ENCODE data around the gene PHKB.
A peak's percentile ranks its signal among the peaks of the same experiment; 100 is the strongest.

PHKB gene

GRCh38 chr16:47729701-47730100 is 268.6 kb downstream of the PHKB start:
- no peak for DNase-seq (ENCODE audit: low spot score)

- DNase-seq (ENCODE audit: low spot score) = peak; percentile 68
Observed at GRCh38 chr16:47731252-47731651, 270.1 kb downstream of the PHKB start.

GRCh38 chr16:47732122-47732521 is 271.0 kb downstream of the PHKB start:
- DNase-seq (ENCODE audit: low spot score) = no peak

- peak; percentile 73 for DNase-seq (ENCODE audit: low spot score)
Observed at GRCh38 chr16:47732523-47733111, 271.5 kb downstream of the PHKB start.

- DNase-seq (ENCODE audit: low spot score) = no peak
Observed at GRCh38 chr16:47734081-47734857, 273.1 kb downstream of the PHKB start.

GRCh38 chr16:47734987-47735594 is 274.0 kb downstream of the PHKB start:
- no peak for DNase-seq (ENCODE audit: low spot score)

- no peak for DNase-seq (ENCODE audit: low spot score)
Observed at GRCh38 chr16:47750371-47750770, 289.2 kb downstream of the PHKB start.
